GM19240 (cell line): Measurements from ENCODE around the gene CORO2A.
"Not testable (repeated sequence)": the region's sequence is repeated elsewhere in the genome, so short reads cannot be mapped to it uniquely, and the experiment has no call there.

Experiments used
- DNase-seq: peaks from one replicate; pipeline ENCODE4 v3.0.0; 2011; ENCODE audit warnings: low spot score; ENCODE audit not compliant: insufficient read length

The CORO2A gene

GRCh38 chr9:98117984-98118639 is 74.3 kb downstream of the CORO2A start:
- peak; percentile 33 for DNase-seq

- DNase-seq: not testable (repeated sequence)
These were observed 75.3 kb downstream of the CORO2A start for GRCh38 chr9:98117097-98117496.

GRCh38 chr9:98109052-98109451 is 83.4 kb downstream of the CORO2A start:
- DNase-seq: no peak

GRCh38 chr9:98108531-98109031 is 83.9 kb downstream of the CORO2A start:
- DNase-seq: no peak

GRCh38 chr9:98107926-98108325 is 84.5 kb downstream of the CORO2A start:
- DNase-seq: no peak

GRCh38 chr9:98105006-98105405 is 87.4 kb downstream of the CORO2A start:
- no peak for DNase-seq

GRCh38 chr9:98104445-98104881 is 88.0 kb downstream of the CORO2A start:
- no peak for DNase-seq

GRCh38 chr9:98101868-98102273 is 90.6 kb downstream of the CORO2A start:
- peak; percentile 66 for DNase-seq

- no peak for DNase-seq
These were observed 91.0 kb downstream of the CORO2A start for GRCh38 chr9:98101416-98101815.

- no peak for DNase-seq
These were observed 92.0 kb downstream of the CORO2A start for GRCh38 chr9:98100456-98100855.

GRCh38 chr9:98099898-98100297 is 92.5 kb downstream of the CORO2A start:
- DNase-seq: no peak

GRCh38 chr9:98099346-98099745 is 93.1 kb downstream of the CORO2A start:
- no peak for DNase-seq

- DNase-seq: no peak
These were observed 94.6 kb downstream of the CORO2A start for GRCh38 chr9:98097836-98098235.

- no peak for DNase-seq
These were observed 96.3 kb downstream of the CORO2A start for GRCh38 chr9:98096091-98096490.

GRCh38 chr9:98095401-98095800 is 97.0 kb downstream of the CORO2A start:
- DNase-seq: no peak

- no peak for DNase-seq
These were observed 97.6 kb downstream of the CORO2A start for GRCh38 chr9:98094851-98095250.

- no peak for DNase-seq
These were observed 98.1 kb downstream of the CORO2A start for GRCh38 chr9:98094316-98094715.

GRCh38 chr9:98092613-98092931 is 99.9 kb downstream of the CORO2A start:
- no peak for DNase-seq

- DNase-seq: no peak
These were observed 100.5 kb downstream of the CORO2A start for GRCh38 chr9:98091735-98092612.

- DNase-seq: not testable (repeated sequence)
These were observed 101.8 kb downstream of the CORO2A start for GRCh38 chr9:98090674-98091073.

GRCh38 chr9:98087420-98088354 is 104.8 kb downstream of the CORO2A start:
- no peak for DNase-seq
